ENCODE measurements around the gene ISCU.

- TF ChIP-seq CTCF (optimal IDR thresholded peaks at IDR 0.05 in 1 of 3, IDR thresholded peaks at IDR 0.05 in 1 of 3, conservative IDR thresholded peaks at IDR 0.05 in 1 of 3; ENCODE audit: extremely low read depth in 1 of 3, insufficient read depth in 2 of 3, low read length in 3 of 3) (peak; percentile 77 to 97 (median 91)), EZH2 (IDR thresholded peaks at IDR 0.05; ENCODE audit: low read length) (no peak)
These were observed 55.9 kb downstream of the ISCU start for GRCh38 chr12:108618079-108618952.

Measured in keratinocyte (primary cell).